Left kidney (tissue), 1 donor: ENCODE data around the gene HEBP1. TPM values are rescaled to one million over a fixed set of nuclear protein-coding genes. Genes with fewer than 3 reads are reported as not detected.

ENCODE experiments used
- polyA plus RNA-seq: library from polyadenylated mRNA; unstranded; fragments of 120-200 nt; gene quantifications from one replicate; pipeline ENCODE4 v1.2.1, GENCODE V29; 2013; ENCODE audit not compliant: insufficient read length

The HEBP1 gene
- polyA plus RNA-seq, 1 donor, result 54.6 TPM

Other genes with a start within 250 kb of the HEBP1 start
- 12.1 TPM for gene APOLD1, start 214.6 kb downstream of the HEBP1 start, polyA plus RNA-seq
- 86.5 TPM for gene DDX47, start 186.9 kb downstream of the HEBP1 start, polyA plus RNA-seq
- gene GPRC5A, start 108.7 kb downstream of the HEBP1 start, polyA plus RNA-seq, result 7.9 TPM
- gene GPRC5D, start 48.1 kb downstream of the HEBP1 start, polyA plus RNA-seq, result 1.1 TPM
- gene FAM234B, start 44.1 kb upstream of the HEBP1 start, polyA plus RNA-seq, result 13.0 TPM
- gene GSG1, start 103.4 kb upstream of the HEBP1 start, polyA plus RNA-seq, result 0.71 TPM
- gene EMP1, start 196.5 kb upstream of the HEBP1 start, polyA plus RNA-seq, result 97.8 TPM